NCI-H2196 (cell line): ENCODE data around the gene PIGQ.

Experiments used
- DNase-seq: peaks from one replicate; lab custom pipeline; 2025; ENCODE audit not compliant: unreplicated experiment; lab: John Stamatoyannopoulos, UW

Gene PIGQ

GRCh38 chr16:566475-567372 is 3.0 kb upstream of the PIGQ start, which contains the start of gene NHLRC4:
TSS of gene NHLRC4 (plus strand) at chr16:567005. CDS start at chr16:568048, 1,043 bp downstream.
- peak; percentile 75 for DNase-seq

- DNase-seq = no peak
Measured at GRCh38 chr16:567373-568256, 2.2 kb upstream of the PIGQ start.

GRCh38 chr16:568401-569258 is 1.1 kb upstream of the PIGQ start:
- DNase-seq = peak; percentile 22

- no peak for DNase-seq
Measured at GRCh38 chr16:572865-573650, 3.3 kb downstream of the PIGQ start.

DNA sequence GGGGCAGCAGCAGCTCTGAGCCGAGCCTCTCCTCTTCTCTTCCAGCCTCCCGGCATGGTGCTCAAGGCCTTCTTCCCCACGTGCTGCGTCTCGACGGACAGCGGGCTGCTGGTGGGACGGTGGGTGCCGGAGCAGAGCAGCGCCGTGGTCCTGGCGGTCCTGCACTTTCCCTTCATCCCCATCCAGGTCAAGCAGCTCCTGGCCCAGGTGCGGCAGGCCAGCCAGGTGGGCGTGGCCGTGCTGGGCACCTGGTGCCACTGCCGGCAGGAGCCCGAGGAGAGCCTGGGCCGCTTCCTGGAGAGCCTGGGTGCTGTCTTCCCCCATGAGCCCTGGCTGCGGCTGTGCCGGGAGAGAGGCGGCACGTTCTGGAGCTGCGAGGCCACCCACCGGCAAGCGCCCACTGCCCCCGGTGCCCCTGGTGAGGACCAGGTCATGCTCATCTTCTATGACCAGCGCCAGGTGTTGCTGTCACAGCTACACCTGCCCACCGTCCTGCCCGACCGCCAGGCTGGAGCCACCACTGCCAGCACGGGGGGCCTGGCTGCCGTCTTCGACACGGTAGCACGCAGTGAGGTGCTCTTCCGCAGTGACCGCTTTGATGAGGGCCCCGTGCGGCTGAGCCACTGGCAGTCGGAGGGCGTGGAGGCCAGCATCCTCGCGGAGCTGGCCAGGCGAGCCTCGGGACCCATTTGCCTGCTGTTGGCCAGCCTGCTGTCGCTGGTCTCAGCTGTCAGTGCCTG is 4.4 kb downstream of the PIGQ start:
- DNase-seq = no peak

DNA sequence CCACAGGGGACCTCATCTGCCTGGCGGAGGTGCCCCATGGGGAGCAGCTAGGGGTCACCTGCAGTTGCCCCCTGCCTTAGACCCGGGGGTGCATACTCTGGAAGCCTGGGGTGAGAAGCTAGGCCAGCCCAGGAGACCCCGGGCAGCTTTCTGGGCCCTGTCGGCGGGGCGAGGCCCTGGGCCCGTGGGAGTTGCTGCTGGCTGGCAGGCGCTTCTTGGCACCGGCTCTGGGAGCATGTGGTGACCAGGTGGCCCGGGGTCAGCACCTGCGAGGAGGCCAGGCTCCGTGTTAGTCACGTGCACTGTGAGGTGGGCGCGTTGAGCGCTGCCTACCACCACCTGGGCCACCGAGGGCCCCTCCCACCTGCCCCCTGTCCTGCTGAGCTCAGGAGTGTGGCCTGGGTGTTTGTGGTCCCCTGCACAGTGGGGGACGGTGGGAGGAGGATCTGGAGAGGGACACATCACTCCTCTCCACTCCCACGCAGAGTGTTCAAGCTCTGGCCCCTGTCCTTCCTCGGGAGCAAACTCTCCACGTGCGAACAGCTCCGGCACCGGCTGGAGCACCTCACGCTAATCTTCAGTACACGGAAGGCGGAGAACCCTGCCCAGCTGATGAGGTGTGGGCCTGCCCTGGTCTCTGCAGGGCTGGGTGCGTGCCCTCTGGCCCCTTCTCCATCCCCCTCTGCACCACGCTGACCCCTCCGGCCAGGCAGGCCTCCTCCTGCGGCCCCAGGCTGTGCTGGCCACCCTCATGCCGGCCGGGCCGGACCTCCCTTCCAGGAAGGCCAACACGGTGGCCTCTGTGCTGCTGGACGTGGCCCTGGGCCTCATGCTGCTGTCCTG is 5.8 kb downstream of the PIGQ start:
- DNase-seq = no peak

GRCh38 chr16:576197-576822 is 6.5 kb downstream of the PIGQ start:
- no peak for DNase-seq

DNA sequence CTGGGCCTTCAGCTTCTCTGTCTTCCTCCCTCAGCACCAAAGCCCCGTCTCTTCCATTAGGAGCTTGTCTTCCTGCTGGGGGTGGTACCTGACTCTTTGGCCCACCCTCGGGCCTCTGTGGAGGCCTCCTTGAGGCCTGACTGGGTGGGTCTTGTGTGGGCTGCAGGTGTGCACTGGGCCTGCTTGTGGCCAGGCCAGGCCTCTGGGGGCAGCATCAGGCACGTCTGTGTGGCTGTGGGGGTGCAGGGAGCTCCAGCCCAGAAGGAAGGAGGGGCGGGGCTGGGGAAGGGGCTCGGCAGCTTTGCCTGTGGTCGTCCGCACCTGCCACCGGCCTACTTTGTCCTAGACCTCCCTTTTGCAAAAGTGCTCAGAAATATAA is 7.0 kb downstream of the PIGQ start:
- DNase-seq = no peak

- no peak for DNase-seq
Measured at GRCh38 chr16:577796-578195, 8.0 kb downstream of the PIGQ start.

- DNase-seq = no peak
Measured at GRCh38 chr16:578232-578869, 8.6 kb downstream of the PIGQ start.

DNA sequence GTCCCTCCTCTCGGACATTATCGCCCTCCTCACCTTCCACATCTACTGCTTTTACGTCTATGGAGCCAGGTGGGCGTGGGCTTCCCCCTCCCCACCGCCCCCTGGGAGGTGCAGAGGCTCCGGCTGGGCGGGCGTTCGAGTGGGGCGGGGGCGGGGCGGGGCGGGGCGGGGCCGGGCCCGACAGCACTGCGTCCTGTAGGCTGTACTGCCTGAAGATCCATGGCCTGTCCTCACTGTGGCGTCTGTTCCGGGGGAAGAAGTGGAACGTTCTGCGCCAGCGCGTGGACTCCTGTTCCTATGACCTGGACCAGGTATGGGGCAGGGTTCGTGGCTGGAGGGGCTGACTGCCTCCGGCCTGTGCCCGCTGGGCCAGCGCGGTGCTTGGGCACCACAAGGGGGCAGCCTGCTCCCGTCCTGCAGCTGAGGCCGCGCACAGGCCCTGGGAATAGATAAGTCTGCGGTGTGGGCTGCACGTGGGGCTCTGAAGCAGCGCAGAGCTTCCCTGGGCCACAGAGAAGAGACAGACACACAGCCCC is 9.2 kb downstream of the PIGQ start:
- DNase-seq = peak; percentile 30

DNA sequence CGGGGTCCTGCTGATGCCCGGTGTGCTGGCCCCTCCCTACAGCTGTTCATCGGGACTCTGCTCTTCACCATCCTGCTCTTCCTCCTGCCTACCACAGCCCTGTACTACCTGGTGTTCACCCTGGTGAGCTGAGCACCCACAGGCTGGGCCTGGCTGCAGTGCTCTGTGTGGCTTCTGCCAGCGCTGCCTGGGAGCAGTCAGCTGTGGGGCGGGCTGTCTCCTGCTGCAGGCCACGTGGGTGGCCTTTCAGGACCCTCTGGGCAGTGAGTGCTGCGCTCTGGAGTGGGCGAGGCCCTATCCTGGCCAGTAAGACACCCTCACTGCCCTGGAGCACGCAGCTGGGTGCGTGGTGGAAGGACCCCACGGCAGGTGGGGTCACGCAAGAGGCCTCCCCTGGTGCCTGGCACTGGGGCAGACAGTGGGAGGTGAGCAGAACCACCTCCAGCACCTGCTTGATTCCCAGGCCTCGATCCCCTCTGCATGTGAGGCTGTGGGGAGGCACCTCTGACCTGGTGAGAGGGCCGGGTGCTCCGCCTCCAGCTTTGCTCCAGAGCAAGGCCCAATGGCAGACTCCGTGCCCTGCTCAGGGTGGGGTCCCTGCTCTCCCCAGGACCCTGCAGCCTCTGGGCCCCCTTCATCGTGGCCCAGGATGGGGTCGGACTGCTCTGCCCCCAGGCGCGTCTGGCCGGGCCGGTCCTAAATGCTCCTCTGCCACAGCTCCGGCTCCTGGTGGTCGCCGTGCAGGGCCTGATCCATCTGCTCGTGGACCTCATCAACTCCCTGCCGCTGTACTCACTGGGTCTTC is 10.6 kb downstream of the PIGQ start:
- no peak for DNase-seq

DNA sequence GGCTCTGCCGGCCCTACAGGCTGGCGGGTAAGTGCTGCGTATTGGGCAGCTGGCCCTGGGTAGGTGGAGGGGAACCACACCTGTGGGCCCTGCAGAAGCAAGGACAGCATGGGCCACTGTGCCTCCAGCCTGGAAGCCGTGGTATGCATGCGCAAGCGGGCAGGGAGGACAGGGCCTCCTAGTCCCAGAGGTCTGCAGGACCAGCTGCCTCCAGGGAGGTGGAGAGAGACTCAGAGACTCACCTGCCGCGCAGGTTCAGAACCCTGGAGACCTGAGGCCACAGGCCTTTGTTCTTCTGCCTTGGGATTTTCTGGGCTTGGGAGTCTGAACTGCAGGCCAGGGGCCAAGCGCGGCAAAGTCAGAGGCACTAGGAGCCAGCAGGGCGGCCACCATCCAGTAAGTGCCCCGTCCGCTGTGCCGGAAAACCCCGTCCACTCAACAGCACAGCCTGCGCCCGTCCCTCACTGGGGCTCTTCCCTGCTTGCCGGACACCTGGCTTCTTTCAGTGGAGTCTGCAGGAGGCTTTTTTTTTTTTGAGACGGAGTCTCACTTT is 11.3 kb downstream of the PIGQ start:
- no peak for DNase-seq

DNA sequence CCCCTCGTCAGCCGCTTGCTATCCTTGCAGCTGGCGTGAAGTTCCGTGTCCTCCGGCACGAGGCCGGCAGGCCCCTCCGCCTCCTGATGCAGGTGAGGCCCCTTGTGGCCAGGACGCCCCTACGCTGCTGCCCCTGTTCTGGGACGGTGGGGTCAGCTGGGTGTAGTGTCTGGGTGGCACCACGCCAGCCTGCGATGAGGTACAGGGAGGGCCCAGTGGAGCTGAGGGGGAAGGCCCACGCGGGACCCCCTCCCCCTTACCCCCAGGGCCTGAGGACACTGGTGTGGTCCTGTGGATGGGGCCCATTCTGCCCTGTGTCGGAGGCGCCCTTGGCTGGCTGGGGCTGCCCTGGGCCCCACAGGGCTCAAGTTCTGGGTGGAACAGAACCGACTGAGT is 12.4 kb downstream of the PIGQ start:
- no peak for DNase-seq

GRCh38 chr16:582614-583331 is 13.0 kb downstream of the PIGQ start:
- no peak for DNase-seq

GRCh38 chr16:583470-583814 is 13.7 kb downstream of the PIGQ start:
- DNase-seq = no peak
